MG63 (cell line): ENCODE data around the gene ZIC4. TPM values are rescaled to one million over a fixed set of nuclear protein-coding genes. Genes with fewer than 3 reads are reported as not detected.
A peak's percentile ranks its signal among the peaks of the same experiment; 100 is the strongest.

Experiments used
- DNase-seq: peaks from one replicate; pipeline ENCODE4 v3.0.0-alpha.2; 2020
- H3K27me3 ChIP-seq: fragments of 250-450 bp; sonication (Bioruptor Pico); 2 replicates; pipeline ENCODE4 v1.5.1; 2020; ENCODE audit warnings: mild to moderate bottlenecking, moderate library complexity
- H3K36me3 ChIP-seq: fragments of 250-450 bp; sonication (Bioruptor Pico); 2 replicates; pipeline ENCODE4 v1.5.1; 2020; ENCODE audit warnings: mild to moderate bottlenecking, moderate library complexity
- H3K4me3 ChIP-seq: fragments of 250-450 bp; sonication (Bioruptor Pico); 2 replicates; pipeline ENCODE4 v1.5.1; 2020; ENCODE audit warnings: mild to moderate bottlenecking, moderate library complexity
- H3K9me3 ChIP-seq: fragments of 250-450 bp; sonication (Bioruptor Pico); 2 replicates; pipeline ENCODE4 v1.5.1; 2020; ENCODE audit warnings: mild to moderate bottlenecking, moderate library complexity
- total RNA-seq: library from RNA; depleted of rRNA; stranded (reverse); fragments of >200 nt; shearing (Covaris generic); gene quantifications from 2 replicates; pipeline ENCODE4 v1.2.3, GENCODE V29; 2014; ENCODE audit warnings: low replicate concordance; rRNA removed

The ZIC4 gene
- total RNA-seq, 1 experiment from 2014 or later = 2.2 TPM

- H3K27me3 ChIP-seq = no peaks in the 10 kb centered on the region
- no peaks in the 10 kb centered on the region for H3K9me3 ChIP-seq
- H3K36me3 ChIP-seq = no peaks in the 10 kb centered on the region
- H3K4me3 ChIP-seq = no peak overlapping the region
- DNase-seq = no peak
These were observed 48.0 kb downstream of the ZIC4 start for GRCh38 chr3:147358144-147358992.

GRCh38 chr3:147356909-147357900, 49.1 kb downstream of the ZIC4 start:
- no peak for DNase-seq
- H3K9me3 ChIP-seq = no peaks in the 10 kb centered on the region
- H3K4me3 ChIP-seq = no peak overlapping the region
- no peaks in the 10 kb centered on the region for H3K36me3 ChIP-seq
- H3K27me3 ChIP-seq = no peaks in the 10 kb centered on the region

GRCh38 chr3:147356145-147356908, 50.0 kb downstream of the ZIC4 start:
- Histone ChIP-seq H3K36me3 (no peaks in the 10 kb centered on the region), H3K27me3 (no peaks in the 10 kb centered on the region), H3K9me3 (no peaks in the 10 kb centered on the region), H3K4me3 (no peak overlapping the region)
- no peak for DNase-seq

- H3K27me3 ChIP-seq = no peaks in the 10 kb centered on the region
- no peak for DNase-seq
- H3K4me3 ChIP-seq = no peak overlapping the region
- no peaks in the 10 kb centered on the region for H3K36me3 ChIP-seq
- H3K9me3 ChIP-seq = no peaks in the 10 kb centered on the region
These were observed 50.6 kb downstream of the ZIC4 start for GRCh38 chr3:147355753-147356090.

GRCh38 chr3:147355084-147355752, 51.1 kb downstream of the ZIC4 start:
- Histone ChIP-seq H3K27me3 (no peaks in the 10 kb centered on the region), H3K9me3 (no peaks in the 10 kb centered on the region), H3K4me3 (no peak overlapping the region), H3K36me3 (no peaks in the 10 kb centered on the region)
- DNase-seq = no peak

GRCh38 chr3:147354623-147355022, 51.7 kb downstream of the ZIC4 start:
- Histone ChIP-seq H3K36me3 (no peaks in the 10 kb centered on the region), H3K4me3 (peak overlapping the region; percentile 13; the same call in 1 of the 2 replicates), H3K9me3 (no peaks in the 10 kb centered on the region), H3K27me3 (no peaks in the 10 kb centered on the region)
- DNase-seq = no peak

GRCh38 chr3:147351301-147351700, 55.0 kb downstream of the ZIC4 start:
- DNase-seq = no peak
- Histone ChIP-seq H3K36me3 (no peaks in the 10 kb centered on the region), H3K4me3 (no peak overlapping the region), H3K9me3 (no peaks in the 10 kb centered on the region), H3K27me3 (no peaks in the 10 kb centered on the region)

GRCh38 chr3:147348976-147349375, 57.4 kb downstream of the ZIC4 start:
- Histone ChIP-seq H3K36me3 (no peaks in the 10 kb centered on the region), H3K27me3 (no peaks in the 10 kb centered on the region), H3K4me3 (no peak overlapping the region), H3K9me3 (no peaks in the 10 kb centered on the region)
- DNase-seq = no peak

- DNase-seq = no peak
- Histone ChIP-seq H3K4me3 (no peak overlapping the region), H3K9me3 (no peaks in the 10 kb centered on the region), H3K27me3 (no peaks in the 10 kb centered on the region), H3K36me3 (no peaks in the 10 kb centered on the region)
These were observed 62.4 kb downstream of the ZIC4 start for GRCh38 chr3:147343926-147344325.

GRCh38 chr3:147341727-147342126, 64.6 kb downstream of the ZIC4 start:
- no peak for DNase-seq

GRCh38 chr3:147336543-147337278, 69.6 kb downstream of the ZIC4 start:
- H3K4me3 ChIP-seq = no peak overlapping the region
- no peaks in the 10 kb centered on the region for H3K27me3 ChIP-seq
- H3K9me3 ChIP-seq = no peaks in the 10 kb centered on the region
- DNase-seq = no peak
- no peaks in the 10 kb centered on the region for H3K36me3 ChIP-seq

More at GRCh38 chr3:147341727-147342126, 64.6 kb downstream of the ZIC4 start:
- H3K27me3 ChIP-seq = no peaks in the 10 kb centered on the region
- H3K9me3 ChIP-seq = no peaks in the 10 kb centered on the region
- no peak overlapping the region for H3K4me3 ChIP-seq
- H3K36me3 ChIP-seq = no peaks in the 10 kb centered on the region

Other genes with a start within 250 kb of the ZIC4 start
- gene ZIC1, start 2.8 kb upstream of the ZIC4 start, total RNA-seq = 24.3 and 31.9 TPM in 2 replicates